GM18499 (cell line): Measurements from ENCODE around the gene DPPA4.
"Not testable (repeated sequence)": the region's sequence is repeated elsewhere in the genome, so short reads cannot be mapped to it uniquely, and the experiment has no call there.

ENCODE experiments used
- ATAC-seq: cut with Tn5 transposase; IDR thresholded peaks from one replicate; pipeline ENCODE4 v1.9.1; 2021; ENCODE audit warnings: moderate number of reproducible peaks; ENCODE audit not compliant: insufficient read depth, unreplicated experiment

The DPPA4 gene

GRCh38 chr3:109337393-109337792, at the start of gene DPPA4:
Gene DPPA4, minus strand, starts transcription at chr3:109337546. Its CDS starts 29 bp downstream, at chr3:109337517.
- no peak for ATAC-seq

- ATAC-seq: no peak
Measured at GRCh38 chr3:109385442-109386318, 48.3 kb upstream of the DPPA4 start.

GRCh38 chr3:109384164-109384563, 46.8 kb upstream of the DPPA4 start:
- ATAC-seq: no peak

- ATAC-seq: no peak
Measured at GRCh38 chr3:109382588-109382987, 45.2 kb upstream of the DPPA4 start.

- no peak for ATAC-seq
Measured at GRCh38 chr3:109375975-109376374, 38.6 kb upstream of the DPPA4 start.

GRCh38 chr3:109374434-109374833, 37.1 kb upstream of the DPPA4 start:
- not testable (repeated sequence) for ATAC-seq

GRCh38 chr3:109373933-109374332, 36.6 kb upstream of the DPPA4 start:
- ATAC-seq: no peak

GRCh38 chr3:109372639-109373038, 35.3 kb upstream of the DPPA4 start:
- ATAC-seq: no peak

GRCh38 chr3:109369510-109369909, 32.2 kb upstream of the DPPA4 start:
- no peak for ATAC-seq

GRCh38 chr3:109364088-109364487, 26.7 kb upstream of the DPPA4 start:
- no peak for ATAC-seq

GRCh38 chr3:109363634-109364033, 26.3 kb upstream of the DPPA4 start:
- no peak for ATAC-seq

- ATAC-seq: no peak
Measured at GRCh38 chr3:109362823-109363222, 25.5 kb upstream of the DPPA4 start.

GRCh38 chr3:109358809-109359208, 21.5 kb upstream of the DPPA4 start:
- not testable (repeated sequence) for ATAC-seq

GRCh38 chr3:109356442-109357155, 19.3 kb upstream of the DPPA4 start:
- ATAC-seq: no peak

- no peak for ATAC-seq
Measured at GRCh38 chr3:109355625-109356441, 18.5 kb upstream of the DPPA4 start.

- ATAC-seq: no peak
Measured at GRCh38 chr3:109353057-109353456, 15.7 kb upstream of the DPPA4 start.

- no peak for ATAC-seq
Measured at GRCh38 chr3:109351231-109351630, 13.9 kb upstream of the DPPA4 start.

GRCh38 chr3:109346770-109347295, 9.5 kb upstream of the DPPA4 start:
- ATAC-seq: no peak

GRCh38 chr3:109346099-109346498, 8.8 kb upstream of the DPPA4 start:
- ATAC-seq: no peak
